ENCODE data around the gene HOXA1.

DNA sequence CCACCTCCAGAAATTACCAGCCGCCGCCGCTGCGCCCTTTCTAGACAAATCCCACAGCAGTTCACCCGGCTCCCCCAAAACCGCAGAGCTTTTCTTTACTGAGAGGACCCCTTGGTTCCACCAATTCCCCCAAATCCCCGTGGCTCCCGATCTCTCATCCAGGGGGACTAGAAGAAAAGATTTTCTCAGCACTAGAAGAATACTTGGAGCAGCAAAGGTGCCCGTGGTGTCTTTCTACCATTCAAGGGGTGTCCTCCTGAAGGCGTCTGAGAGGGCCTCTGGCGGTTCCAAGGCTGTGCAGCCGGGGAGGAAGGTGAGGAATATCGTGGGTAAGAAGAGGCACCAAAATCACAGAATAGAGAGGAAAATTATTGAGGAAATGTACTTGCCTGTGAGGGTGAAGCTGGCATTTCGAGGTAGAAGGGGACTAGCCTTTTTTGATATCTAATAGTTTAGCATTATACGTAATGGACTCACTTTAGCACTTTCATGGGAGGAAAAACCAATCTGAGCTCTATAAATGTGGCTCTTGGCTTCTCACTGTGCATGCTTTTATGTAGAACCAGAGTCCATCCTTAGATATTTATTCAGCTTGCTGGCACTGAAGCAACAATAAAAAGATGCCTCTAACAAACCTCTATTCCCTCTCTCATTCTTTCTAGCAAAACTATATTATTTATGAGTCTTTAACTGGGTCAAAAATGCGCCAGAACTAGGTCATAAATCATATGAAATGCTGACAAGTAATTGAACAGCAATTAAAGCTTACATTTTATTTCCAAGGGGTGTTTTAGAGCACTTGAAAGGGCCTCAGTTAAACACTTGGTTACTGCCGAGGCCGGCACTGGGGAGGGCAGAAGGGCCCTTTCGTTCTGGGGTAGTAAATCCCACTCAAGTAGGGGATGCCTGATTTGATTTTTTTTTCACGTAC lies 20.5 kb upstream of the HOXA1 start:
- TF ChIP-seq EZH2 (optimal IDR thresholded peaks at IDR 0.05; ENCODE audit: low read depth, low read length), result no peak
- TF ChIP-seq, protein P1, sequence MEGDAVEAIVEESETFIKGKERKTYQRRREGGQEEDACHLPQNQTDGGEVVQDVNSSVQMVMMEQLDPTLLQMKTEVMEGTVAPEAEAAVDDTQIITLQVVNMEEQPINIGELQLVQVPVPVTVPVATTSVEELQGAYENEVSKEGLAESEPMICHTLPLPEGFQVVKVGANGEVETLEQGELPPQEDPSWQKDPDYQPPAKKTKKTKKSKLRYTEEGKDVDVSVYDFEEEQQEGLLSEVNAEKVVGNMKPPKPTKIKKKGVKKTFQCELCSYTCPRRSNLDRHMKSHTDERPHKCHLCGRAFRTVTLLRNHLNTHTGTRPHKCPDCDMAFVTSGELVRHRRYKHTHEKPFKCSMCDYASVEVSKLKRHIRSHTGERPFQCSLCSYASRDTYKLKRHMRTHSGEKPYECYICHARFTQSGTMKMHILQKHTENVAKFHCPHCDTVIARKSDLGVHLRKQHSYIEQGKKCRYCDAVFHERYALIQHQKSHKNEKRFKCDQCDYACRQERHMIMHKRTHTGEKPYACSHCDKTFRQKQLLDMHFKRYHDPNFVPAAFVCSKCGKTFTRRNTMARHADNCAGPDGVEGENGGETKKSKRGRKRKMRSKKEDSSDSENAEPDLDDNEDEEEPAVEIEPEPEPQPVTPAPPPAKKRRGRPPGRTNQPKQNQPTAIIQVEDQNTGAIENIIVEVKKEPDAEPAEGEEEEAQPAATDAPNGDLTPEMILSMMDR (IDR thresholded peaks at IDR 0.05; ENCODE audit: low read length), result no peak
